Transverse colon (tissue), 4 donors: ENCODE measurements around the gene SPRR2B.

ENCODE experiments used
- CTCF ChIP-seq, 5 experiments: fragments of 200-600 bp in 3 of 5; fragments of 450-650 bp in 2 of 5; sonication (generic) in 3 of 5; IDR thresholded peaks; 1 replicate in 2 of 5; 2 replicates in 3 of 5; pipeline ENCODE4 v1.5.1; 2016 to 2017; ENCODE audit warnings: antibody characterized with exemption in 5 of 5, inconsistent platforms in 3 of 5, mild to moderate bottlenecking in 2 of 5, moderate library complexity in 1 of 5
- EP300 ChIP-seq: sonication (generic); formaldehyde crosslinking; IDR thresholded peaks from one replicate; pipeline ENCODE4 v1.6.1; 2017; ENCODE audit warnings: antibody characterized with exemption, low read depth
- POLR2A ChIP-seq: fragments of 450-650 bp; IDR thresholded peaks from one replicate; pipeline ENCODE4 v1.6.1; 2016; ENCODE audit warnings: antibody characterized with exemption, mild to moderate bottlenecking, moderate library complexity
- POLR2AphosphoS5 ChIP-seq, 3 donors: sonication (generic); formaldehyde crosslinking; IDR thresholded peaks; one replicate each; pipeline ENCODE4 v1.6.1; 2016; ENCODE audit warnings: antibody characterized with exemption in 3 of 3

- TF ChIP-seq EP300 (no peak), POLR2A (no peak), CTCF (IDR thresholded peaks at IDR 0.05) (no peak), POLR2AphosphoS5 (IDR thresholded peaks at IDR 0.05) (no peak)
Measured at GRCh38 chr1:153113416-153113815, 42.0 kb upstream of the SPRR2B start, which contains the start of gene SPRR2F.
